Peyer's patch (tissue), 4 donors: ENCODE data around the gene TPPP. TPM values are rescaled to one million over a fixed set of nuclear protein-coding genes. Genes with fewer than 3 reads are reported as not detected.

Experiments
- DNase-seq, 3 donors: peaks; one replicate each; pipeline ENCODE4 v3.0.0-alpha.2; 2017 to 2019
- H3K27ac ChIP-seq, 4 donors: fragments of 200-600 bp; sonication (generic); one replicate each; pipeline ENCODE4 v1.5.1; 2016 to 2019
- H3K27me3 ChIP-seq, 2 donors: fragments of 200-600 bp; sonication (generic); one replicate each; pipeline ENCODE4 v1.5.1; 2019
- H3K36me3 ChIP-seq, 3 donors: fragments of 200-600 bp; sonication (generic); one replicate each; pipeline ENCODE4 v1.5.1; 2016 to 2019
- H3K4me1 ChIP-seq, 4 donors: fragments of 200-600 bp; sonication (generic); one replicate each; pipeline ENCODE4 v1.5.1; 2016 to 2019
- H3K4me3 ChIP-seq, 4 donors: fragments of 200-600 bp; sonication (generic); 1 replicate in 3 of 4; 2 replicates in 1 of 4; pipeline ENCODE4 v1.5.1; 2016 to 2019; ENCODE audit warnings: mild to moderate bottlenecking in 1 of 4
- H3K9me3 ChIP-seq, 4 donors: fragments of 200-600 bp; sonication (generic); one replicate each; pipeline ENCODE4 v1.5.1; 2016 to 2019; ENCODE audit warnings: mild to moderate bottlenecking in 1 of 4
- CTCF ChIP-seq, 6 experiments: fragments of 450-650 bp in 4 of 6; fragments of 200-600 bp in 2 of 6; sonication (generic) in 1 of 6; IDR thresholded peaks; one replicate each; pipeline ENCODE4 v1.5.1; 2017 to 2019; ENCODE audit warnings: antibody characterized with exemption in 6 of 6, mild to moderate bottlenecking in 3 of 6, moderate library complexity in 1 of 6
- POLR2A ChIP-seq, 2 donors: fragments of 450-650 bp; IDR thresholded peaks; one replicate each; pipeline ENCODE4 v1.5.1; 2017; ENCODE audit warnings: antibody characterized with exemption in 2 of 2, mild to moderate bottlenecking in 2 of 2, moderate library complexity in 2 of 2
- total RNA-seq, 4 donors: library from RNA; depleted of rRNA; stranded (reverse); fragments of >200 nt; gene quantifications; one replicate each; pipeline ENCODE4 v1.1.0, GENCODE V29; 2016

TPPP gene
- total RNA-seq, 4 donors from 2014 or later: 7.4 to 60.5 (median 14.5) TPM

DNA sequence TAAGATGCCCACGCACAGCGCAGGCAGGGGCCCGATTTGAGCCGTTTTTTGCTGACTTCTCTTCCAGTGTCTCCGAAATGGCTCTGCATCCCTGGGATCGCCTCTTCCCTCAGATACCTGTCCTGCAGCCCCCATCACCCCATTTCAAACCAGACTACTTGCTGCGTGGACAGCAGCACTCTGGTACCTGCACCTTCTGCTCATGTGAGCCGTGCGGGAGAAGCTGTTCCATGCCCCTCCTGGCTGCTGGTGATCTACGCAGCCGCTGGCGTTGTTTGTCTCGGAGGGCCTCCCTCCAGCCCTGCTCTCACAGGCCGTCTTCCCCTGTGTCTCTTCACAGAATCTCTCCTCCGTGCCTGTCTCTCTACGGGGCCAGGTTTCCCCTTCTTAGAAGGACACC is 67.6 kb downstream of the TPPP start:
- no peak overlapping the region for H3K4me3 ChIP-seq

DNA sequence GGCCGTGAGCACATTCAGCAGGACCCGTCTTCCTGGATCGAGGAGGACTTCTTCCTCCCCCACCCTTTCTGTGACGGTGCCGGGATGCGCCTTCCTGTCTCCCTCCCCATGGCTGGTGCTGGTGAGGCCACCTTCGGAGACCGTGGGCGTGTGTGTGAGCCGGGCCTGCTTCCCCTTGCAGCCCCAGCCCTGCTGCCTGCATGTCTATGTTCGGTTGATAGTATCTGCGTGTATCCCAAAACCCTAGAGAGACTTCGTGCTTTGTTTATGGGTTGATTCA is 68.3 kb downstream of the TPPP start:
- H3K9me3 ChIP-seq: no peaks in the 10 kb centered on the region
- peaks cover 0 to 12% (median 0%) of the 10 kb centered on the region in 3 donors for H3K36me3 ChIP-seq
- H3K27me3 ChIP-seq: no peaks in the 10 kb centered on the region
- no peaks in the 10 kb centered on the region for H3K4me1 ChIP-seq
- no peak overlapping the region for H3K27ac ChIP-seq
- H3K4me3 ChIP-seq: no peak overlapping the region
- no peak for DNase-seq
- no peak for TF ChIP-seq POLR2A (IDR thresholded peaks at IDR 0.05)
- TF ChIP-seq CTCF (IDR thresholded peaks at IDR 0.05): no peak

More for the DNA sequence above, 67.6 kb downstream of the TPPP start:
- Histone ChIP-seq H3K9me3 (no peaks in the 10 kb centered on the region), H3K4me1 (no peaks in the 10 kb centered on the region), H3K27ac (no peak overlapping the region), H3K36me3 (peaks cover 0 to 6% (median 0%) of the 10 kb centered on the region in 3 donors), H3K27me3 (no peaks in the 10 kb centered on the region)
- TF ChIP-seq CTCF (IDR thresholded peaks at IDR 0.05): no peak
- DNase-seq: no peak

- TF ChIP-seq POLR2A (IDR thresholded peaks at IDR 0.05): no peak
- TF ChIP-seq CTCF (IDR thresholded peaks at IDR 0.05): no peak
- no peaks in the 10 kb centered on the region for H3K9me3 ChIP-seq
- no peak for DNase-seq
- H3K36me3 ChIP-seq: peaks cover 0 to 18% (median 0%) of the 10 kb centered on the region in 3 donors
- H3K4me1 ChIP-seq: no peaks in the 10 kb centered on the region
- no peaks in the 10 kb centered on the region for H3K27me3 ChIP-seq
- no peak overlapping the region for H3K4me3 ChIP-seq
- H3K27ac ChIP-seq: no peak overlapping the region
Measured at GRCh38 chr5:624118-624950, 68.8 kb downstream of the TPPP start.

DNA sequence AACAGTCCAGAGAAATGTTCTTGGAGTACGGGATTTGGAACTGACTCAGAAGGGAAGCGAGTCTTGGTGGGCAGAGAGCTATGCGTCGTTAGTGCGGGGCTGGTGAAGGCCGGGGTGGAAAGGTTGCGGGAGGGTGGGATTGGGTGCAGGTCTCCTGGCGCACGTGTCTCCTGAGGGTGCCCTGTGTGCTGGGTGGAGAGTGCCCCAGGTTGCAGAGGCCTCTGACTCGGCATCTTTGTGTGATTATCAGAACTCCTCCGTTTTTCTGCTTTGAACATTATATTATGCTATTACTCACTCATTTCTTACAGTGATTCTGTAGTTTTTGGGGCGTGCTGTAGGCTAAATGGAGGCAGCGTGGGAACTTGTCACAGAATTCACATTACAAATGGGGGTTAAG is 69.6 kb downstream of the TPPP start:
- TF ChIP-seq POLR2A (IDR thresholded peaks at IDR 0.05) (no peak), CTCF (IDR thresholded peaks at IDR 0.05) (no peak)
- Histone ChIP-seq H3K27ac (no peak overlapping the region), H3K27me3 (no peaks in the 10 kb centered on the region), H3K4me1 (no peaks in the 10 kb centered on the region), H3K36me3 (peaks cover 0 to 19% (median 0%) of the 10 kb centered on the region in 3 donors), H3K9me3 (no peaks in the 10 kb centered on the region), H3K4me3 (no peak overlapping the region)
- no peak for DNase-seq

GRCh38 chr5:622946-623522 is 70.1 kb downstream of the TPPP start:
- H3K27ac ChIP-seq: no peak overlapping the region
- no peak for DNase-seq
- H3K4me1 ChIP-seq: no peaks in the 10 kb centered on the region
- peaks cover 0 to 19% (median 0%) of the 10 kb centered on the region in 3 donors for H3K36me3 ChIP-seq
- no peak for TF ChIP-seq CTCF (IDR thresholded peaks at IDR 0.05)
- TF ChIP-seq POLR2A (IDR thresholded peaks at IDR 0.05): no peak
- no peak overlapping the region for H3K4me3 ChIP-seq
- no peaks in the 10 kb centered on the region for H3K9me3 ChIP-seq
- H3K27me3 ChIP-seq: no peaks in the 10 kb centered on the region
